Sciatic nerve (tissue), 2 donors: ENCODE results near the gene SRGAP3. TPM values are rescaled to one million over a fixed set of nuclear protein-coding genes. Genes with fewer than 3 reads are reported as not detected.
A peak's percentile ranks its signal among the peaks of the same experiment; 100 is the strongest.

Source experiments
- ATAC-seq: fragments of 200-7000 bp; cut with Tn5 transposase; one replicate; pipeline ENCODE4 v1.9.1; 2020; ENCODE audit warnings: mild to moderate bottlenecking, moderate library complexity
- DNase-seq: peaks from one replicate; pipeline ENCODE4 v3.0.0-alpha.2; 2020; ENCODE audit warnings: low spot score
- intact Hi-C: fragments of 100-400 bp; cut with DNase I; formaldehyde crosslinking; loops from one replicate; pipeline ENCODE4 v1.14.2; 2022
- total RNA-seq: library from RNA; stranded (reverse); fragmentation: NEBNext Ultra II Directional; extraction: Animal tissue kit (Norgen Biotek cat#: 25700); gene quantifications from one replicate; pipeline ENCODE4 v1.2.1, GENCODE V29; 2021
- donor health status: DM: no; HTN: no; CAD: no.
- donor health status: DM: no; HTN: no; CAD: no.

The SRGAP3 gene
- total RNA-seq, 1 donor from 2014 or later, result 14.4 TPM

GRCh38 chr3:8976540-8977182 is 272.8 kb downstream of the SRGAP3 start:
- intact Hi-C loops, result no loop called here
- DNase-seq (no peak), ATAC-seq (no peak)

GRCh38 chr3:8975081-8976020 is 274.1 kb downstream of the SRGAP3 start:
- ATAC-seq (no peak), DNase-seq (no peak)
- intact Hi-C loops, result no loop called here

- DNase-seq, result no peak
- ATAC-seq, result no peak
- intact Hi-C loops, result no loop called here
Observed at GRCh38 chr3:8974458-8974857, 275.0 kb downstream of the SRGAP3 start.

GRCh38 chr3:8972639-8973038 is 276.8 kb downstream of the SRGAP3 start:
- DNase-seq, result no peak
- intact Hi-C loops, result no loop called here

GRCh38 chr3:8970971-8971589 is 278.4 kb downstream of the SRGAP3 start:
- ATAC-seq (peak; percentile 83), DNase-seq (peak; percentile 81)
- intact Hi-C loops, result loop anchor here (2.0 kb wide), 1 partner anchor 332 kb away; no protein-coding TSS in a partner anchor

More at GRCh38 chr3:8972639-8973038, 276.8 kb downstream of the SRGAP3 start:
- no peak for ATAC-seq

GRCh38 chr3:8969241-8969640 is 280.2 kb downstream of the SRGAP3 start:
- intact Hi-C loops, result no loop called here
- ATAC-seq (no peak), DNase-seq (no peak)

GRCh38 chr3:8968375-8968882 is 281.0 kb downstream of the SRGAP3 start:
- ATAC-seq, result no peak
- DNase-seq, result no peak
- intact Hi-C loops, result no loop called here

GRCh38 chr3:8967553-8967952 is 281.9 kb downstream of the SRGAP3 start:
- ATAC-seq (no peak), DNase-seq (no peak)
- intact Hi-C loops, result no loop called here

- ATAC-seq, result no peak
- intact Hi-C loops, result no loop called here
Observed at GRCh38 chr3:8966820-8967348, 282.6 kb downstream of the SRGAP3 start.

GRCh38 chr3:8966150-8966819 is 283.2 kb downstream of the SRGAP3 start:
- DNase-seq (no peak), ATAC-seq (no peak)
- intact Hi-C loops, result no loop called here

More at GRCh38 chr3:8966820-8967348, 282.6 kb downstream of the SRGAP3 start:
- no peak for DNase-seq

- intact Hi-C loops, result no loop called here
- DNase-seq (no peak), ATAC-seq (no peak)
Observed at GRCh38 chr3:8964436-8965370, 284.7 kb downstream of the SRGAP3 start.

- ATAC-seq (peak; percentile 99), DNase-seq (peak; percentile 96)
- intact Hi-C loops, result no loop called here
Observed at GRCh38 chr3:8963137-8963853, 286.2 kb downstream of the SRGAP3 start, which contains the start of gene RAD18. Gene RAD18 (minus strand): TSS chr3:8963472. CDS start chr3:8963385, 87 bp downstream.

- DNase-seq (no peak), ATAC-seq (no peak)
- intact Hi-C loops, result no loop called here
Observed at GRCh38 chr3:8962226-8962861, 287.1 kb downstream of the SRGAP3 start.

- DNase-seq (no peak), ATAC-seq (no peak)
- intact Hi-C loops, result no loop called here
Observed at GRCh38 chr3:8959668-8960067, 289.8 kb downstream of the SRGAP3 start.

GRCh38 chr3:8954938-8955763 is 294.3 kb downstream of the SRGAP3 start:
- DNase-seq (no peak), ATAC-seq (no peak)
- intact Hi-C loops, result no loop called here

- DNase-seq (no peak), ATAC-seq (no peak)
- intact Hi-C loops, result no loop called here
Observed at GRCh38 chr3:8953313-8953712, 296.1 kb downstream of the SRGAP3 start.
